ENCODE measurements around the gene TAOK3.
"Not testable (repeated sequence)": the region's sequence is repeated elsewhere in the genome, so short reads cannot be mapped to it uniquely, and the experiment has no call there.

The TAOK3 gene

DNA sequence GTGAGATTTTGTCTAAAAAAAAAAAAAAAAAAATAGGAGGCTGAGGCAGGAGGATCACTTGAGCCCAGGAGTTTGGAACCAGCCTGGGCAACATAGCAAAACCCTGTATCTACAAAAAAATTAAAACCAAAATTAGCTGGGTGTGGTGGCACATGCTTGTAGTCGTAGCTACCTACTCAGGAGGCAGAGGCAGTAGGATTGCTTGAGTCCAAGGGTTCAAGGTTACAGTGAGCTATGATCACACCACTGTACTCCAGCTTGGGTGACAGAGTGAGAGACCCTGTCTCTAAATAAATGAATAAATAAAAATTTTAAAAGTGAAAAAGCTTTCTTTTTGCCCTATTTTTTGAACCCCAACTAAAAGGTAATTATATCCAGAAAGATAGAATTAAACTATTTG, 123.2 kb downstream of the TAOK3 start:
- in situ Hi-C loops (cut with MboI; ENCODE audit: low pct_unique_long_range_greater_than_20kb, low sequenced_read_pairs), result no loop called here

GRCh38 chr12:118245886-118246285, 126.8 kb downstream of the TAOK3 start:
- DNase-seq; in situ Hi-C loops (cut with MboI; ENCODE audit: low pct_unique_long_range_greater_than_20kb, low sequenced_read_pairs): not testable (repeated sequence)

More for the DNA sequence above, 123.2 kb downstream of the TAOK3 start:
- no peak for DNase-seq

DNA sequence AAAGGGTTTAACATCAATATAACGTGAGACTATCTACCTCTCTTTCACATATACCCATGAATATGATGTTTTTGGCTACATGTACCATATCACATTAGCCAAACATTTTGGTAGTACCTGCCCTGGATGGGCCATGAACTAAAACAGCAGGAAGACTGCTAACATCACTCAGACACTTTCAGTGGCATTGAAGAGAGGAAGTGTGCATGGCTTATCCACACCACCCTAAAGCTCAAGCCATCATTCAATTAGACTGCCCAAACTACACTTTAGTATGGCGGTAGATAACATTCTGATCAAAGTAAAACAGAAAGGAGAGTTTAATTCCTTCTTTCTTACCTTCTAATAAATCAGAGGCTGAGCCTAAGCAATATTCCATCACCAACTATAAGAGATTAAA, 133.8 kb downstream of the TAOK3 start:
- in situ Hi-C loops (cut with MboI; ENCODE audit: low pct_unique_long_range_greater_than_20kb, low sequenced_read_pairs), result no loop called here
- DNase-seq, result no peak

DNA sequence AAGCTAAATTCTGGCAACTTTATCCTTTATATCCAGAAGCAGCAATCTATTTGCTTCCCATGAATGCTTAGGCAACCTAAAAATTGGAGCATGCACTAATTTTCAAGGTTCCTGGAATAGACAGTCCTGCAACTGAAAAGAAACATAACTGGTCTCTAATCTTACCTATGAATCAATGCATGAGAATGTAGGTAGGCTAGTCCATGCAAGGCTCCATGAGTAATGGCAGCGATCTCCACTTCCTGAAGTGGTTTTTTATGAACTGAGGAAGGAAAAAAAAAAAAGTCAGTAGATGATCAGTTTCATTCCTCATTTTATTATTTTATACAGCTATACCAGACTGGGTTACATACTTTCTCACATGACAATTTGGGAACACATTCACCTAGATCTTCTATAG, 134.8 kb downstream of the TAOK3 start:
- DNase-seq, result no peak
- in situ Hi-C loops (cut with MboI; ENCODE audit: low pct_unique_long_range_greater_than_20kb, low sequenced_read_pairs), result no loop called here

DNA sequence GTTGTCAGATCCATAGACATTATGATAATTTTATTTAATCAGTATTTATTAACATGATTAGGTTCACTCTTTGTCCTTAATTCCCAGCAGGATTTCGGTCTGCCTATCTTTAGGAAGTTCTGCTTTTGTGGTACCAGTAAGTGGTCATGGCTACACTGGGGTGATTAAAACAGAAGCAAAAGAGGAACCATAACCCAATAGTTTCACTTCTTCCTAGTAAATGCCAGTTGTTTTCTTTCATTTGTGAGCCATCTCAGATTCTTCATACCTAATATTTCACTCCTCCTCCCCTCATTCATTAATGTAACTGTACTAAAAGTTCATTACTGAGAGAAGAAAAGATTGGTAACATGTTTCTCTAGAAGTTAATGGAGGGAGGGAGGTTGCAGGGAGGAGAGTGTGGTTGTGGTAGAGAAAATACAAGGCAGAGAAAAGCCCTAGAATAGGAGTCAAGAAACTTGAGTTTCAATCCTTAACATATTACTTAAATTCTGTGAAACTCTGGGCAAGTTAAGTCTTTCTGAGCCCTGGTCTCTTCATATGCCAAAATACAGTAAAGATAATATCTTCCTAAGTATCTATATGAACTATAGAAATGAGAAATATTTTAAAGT, 135.5 kb downstream of the TAOK3 start:
- peak; percentile 78 for DNase-seq
- in situ Hi-C loops (cut with MboI; ENCODE audit: low pct_unique_long_range_greater_than_20kb, low sequenced_read_pairs), result no loop called here

DNA sequence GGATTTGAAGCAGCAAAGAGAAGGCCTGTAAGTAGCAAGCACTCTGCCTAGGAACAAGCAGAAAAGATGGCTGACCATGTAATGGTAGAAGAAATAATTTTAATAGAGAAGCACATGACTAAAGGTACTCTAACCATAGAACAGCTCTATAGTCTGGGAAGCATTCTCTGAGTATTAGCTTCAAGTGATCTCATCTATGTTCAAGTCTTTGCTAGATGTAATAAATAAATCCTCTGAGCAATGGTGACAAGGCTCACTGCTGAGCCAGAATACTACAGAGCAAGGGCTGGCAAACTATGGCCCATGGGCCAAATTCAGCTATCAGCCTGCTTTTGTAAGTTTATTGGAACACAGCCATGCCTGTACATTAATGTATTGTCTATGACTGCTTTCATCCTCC, 152.0 kb downstream of the TAOK3 start:
- no peak for DNase-seq
- in situ Hi-C loops (cut with MboI; ENCODE audit: low pct_unique_long_range_greater_than_20kb, low sequenced_read_pairs), result no loop called here

GRCh38 chr12:118219772-118220171, 152.9 kb downstream of the TAOK3 start:
- DNase-seq, result peak; percentile 81
- in situ Hi-C loops (cut with MboI; ENCODE audit: low pct_unique_long_range_greater_than_20kb, low sequenced_read_pairs), result no loop called here

- DNase-seq, result no peak
- in situ Hi-C loops (cut with MboI; ENCODE audit: low pct_unique_long_range_greater_than_20kb, low sequenced_read_pairs), result no loop called here
Measured at GRCh38 chr12:118219106-118219505, 153.6 kb downstream of the TAOK3 start.

DNA sequence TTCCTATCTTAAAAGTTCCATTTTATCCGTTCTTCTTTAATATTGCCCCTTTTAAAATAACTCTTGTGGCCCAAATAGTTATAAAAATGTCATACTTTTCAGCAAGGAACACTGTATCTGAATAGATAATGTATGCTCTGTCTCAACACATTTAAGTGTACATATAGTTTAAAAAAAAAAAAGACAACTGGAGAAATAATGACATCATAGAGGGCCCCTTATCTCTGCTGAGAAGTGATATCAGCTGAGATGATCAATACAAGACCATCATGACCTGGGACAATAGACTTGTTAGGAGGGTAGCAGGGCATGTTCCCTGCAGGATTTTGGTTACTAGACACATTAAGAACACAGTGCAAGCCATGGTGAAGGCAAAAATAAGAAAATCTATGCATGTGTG, 159.3 kb downstream of the TAOK3 start:
- in situ Hi-C loops (cut with MboI; ENCODE audit: low pct_unique_long_range_greater_than_20kb, low sequenced_read_pairs), result no loop called here

DNA sequence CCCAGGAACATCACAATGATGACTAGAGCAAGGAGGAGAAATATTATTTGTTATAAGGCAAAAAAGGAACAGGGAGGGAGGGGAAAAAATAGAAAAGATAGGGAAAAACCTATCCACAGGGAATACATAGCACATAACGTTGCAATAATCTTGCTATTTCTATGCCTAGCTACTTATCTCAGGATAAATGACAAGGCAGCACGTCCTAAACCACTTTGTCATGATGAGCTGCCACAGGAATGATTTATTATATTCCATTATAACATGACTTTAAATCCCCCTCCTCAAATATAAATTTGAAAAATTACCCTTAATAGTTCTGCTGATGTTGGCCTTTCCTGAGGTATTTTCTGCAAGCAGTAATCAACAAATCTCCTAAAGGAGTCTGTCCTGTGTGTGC, 160.1 kb downstream of the TAOK3 start:
- in situ Hi-C loops (cut with MboI; ENCODE audit: low pct_unique_long_range_greater_than_20kb, low sequenced_read_pairs), result no loop called here
- no peak for DNase-seq

More for the DNA sequence above, 159.3 kb downstream of the TAOK3 start:
- no peak for DNase-seq

- in situ Hi-C loops (cut with MboI; ENCODE audit: low pct_unique_long_range_greater_than_20kb, low sequenced_read_pairs), result no loop called here
- peak; percentile 28 for DNase-seq
Measured at GRCh38 chr12:118206107-118206412, 166.6 kb downstream of the TAOK3 start.

DNA sequence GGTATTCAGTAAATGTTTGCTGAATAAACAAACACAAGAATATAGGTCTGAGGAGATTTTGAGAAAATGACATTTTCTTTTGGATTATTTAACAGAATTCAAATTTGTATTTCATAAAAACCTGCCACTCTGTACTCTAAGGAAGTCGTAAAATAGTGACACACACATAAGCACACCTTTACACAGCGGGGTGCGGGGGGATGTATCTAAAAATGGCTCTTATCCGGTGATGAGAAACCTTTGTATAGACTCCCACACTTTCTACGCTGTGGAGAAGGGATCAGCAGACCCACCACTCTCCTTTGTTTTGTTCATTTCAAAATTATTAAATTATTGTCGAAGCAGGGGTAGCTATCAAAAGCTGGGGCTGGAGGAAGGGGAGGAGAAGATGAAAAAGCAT, 178.7 kb downstream of the TAOK3 start:
- no peak for DNase-seq
- in situ Hi-C loops (cut with MboI; ENCODE audit: low pct_unique_long_range_greater_than_20kb, low sequenced_read_pairs), result no loop called here

DNA sequence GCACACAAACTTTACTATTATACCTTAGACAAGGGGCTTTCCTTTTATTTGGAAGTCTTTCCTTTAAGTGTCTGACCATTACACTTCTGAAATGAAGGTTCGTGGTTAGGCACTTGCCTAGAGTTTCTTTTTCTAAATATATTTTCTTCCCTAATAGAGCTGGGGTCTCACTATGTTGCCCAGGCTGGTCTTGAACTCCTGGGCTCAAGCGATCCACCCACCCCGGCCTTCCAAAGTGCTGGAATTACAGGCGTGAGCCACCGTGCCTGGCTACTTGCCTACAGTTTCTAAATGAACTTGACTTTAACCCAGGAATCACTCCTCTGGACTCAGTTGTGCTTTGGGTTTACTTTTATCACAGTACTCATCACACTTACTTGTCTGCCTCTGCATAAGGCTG, 179.2 kb downstream of the TAOK3 start:
- DNase-seq, result no peak
- in situ Hi-C loops (cut with MboI; ENCODE audit: low pct_unique_long_range_greater_than_20kb, low sequenced_read_pairs), result no loop called here

- DNase-seq, result no peak
- in situ Hi-C loops (cut with MboI; ENCODE audit: low pct_unique_long_range_greater_than_20kb, low sequenced_read_pairs), result no loop called here
Measured at GRCh38 chr12:118190266-118190665, 182.4 kb downstream of the TAOK3 start.

DNA sequence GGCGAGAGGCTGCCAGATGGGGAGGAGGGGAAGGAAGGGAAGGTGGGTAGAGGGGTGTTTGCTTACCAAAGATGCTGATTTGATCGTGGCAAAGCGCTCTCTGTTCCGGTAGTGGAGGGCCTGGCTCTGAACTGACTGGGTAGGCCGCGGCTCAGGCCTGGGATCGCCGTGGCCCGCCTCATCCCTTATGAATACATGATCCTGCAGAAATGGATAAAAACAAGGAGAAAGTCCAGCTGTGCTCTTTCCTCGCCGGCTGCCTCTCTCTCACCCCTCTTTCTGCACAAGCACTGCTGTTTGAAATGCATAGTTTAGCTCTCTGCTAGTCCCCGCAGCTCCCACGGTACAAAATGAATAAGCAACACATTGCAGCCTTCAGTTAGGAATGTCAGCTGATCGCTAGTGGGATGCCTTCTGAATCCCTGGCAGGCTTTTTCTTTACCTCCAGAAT, 182.9 kb downstream of the TAOK3 start:
- no peak for DNase-seq
- in situ Hi-C loops (cut with MboI; ENCODE audit: low pct_unique_long_range_greater_than_20kb, low sequenced_read_pairs), result no loop called here

- DNase-seq, result no peak
- in situ Hi-C loops (cut with MboI; ENCODE audit: low pct_unique_long_range_greater_than_20kb, low sequenced_read_pairs), result no loop called here
Measured at GRCh38 chr12:118188690-118189371, 183.9 kb downstream of the TAOK3 start.

DNA sequence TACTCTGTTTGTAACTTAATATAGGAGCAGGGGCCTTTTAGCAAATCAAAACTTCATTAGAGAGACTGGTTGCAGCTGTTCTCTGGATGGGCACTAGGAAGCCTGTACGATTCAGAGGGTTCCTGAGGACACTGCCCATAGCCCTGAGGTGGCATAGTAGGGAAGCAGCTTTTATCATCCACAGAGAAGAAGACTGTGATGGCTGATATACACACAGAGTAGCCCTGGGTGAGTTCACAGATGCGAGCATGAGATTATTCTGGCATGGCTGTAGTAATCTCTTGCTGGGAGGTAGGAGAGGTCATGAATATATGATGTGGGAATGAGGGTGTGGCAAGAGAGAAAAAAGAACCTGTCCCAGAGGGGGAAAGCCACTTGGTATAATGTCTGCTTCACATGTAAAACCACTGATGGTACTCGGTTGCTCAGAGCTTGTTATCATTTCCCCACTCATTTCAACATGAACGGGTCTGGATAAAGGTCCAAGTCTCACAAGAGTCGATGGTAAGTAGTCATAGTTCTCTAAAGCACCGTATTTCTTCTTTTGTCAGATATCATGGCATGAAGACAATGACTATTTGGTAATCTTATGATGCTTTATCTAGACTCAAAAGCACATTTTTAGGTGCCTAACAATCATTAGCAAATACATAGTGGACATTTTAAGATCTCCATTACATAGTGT, 184.8 kb downstream of the TAOK3 start:
- in situ Hi-C loops (cut with MboI; ENCODE audit: low pct_unique_long_range_greater_than_20kb, low sequenced_read_pairs), result no loop called here
- no peak for DNase-seq

DNA sequence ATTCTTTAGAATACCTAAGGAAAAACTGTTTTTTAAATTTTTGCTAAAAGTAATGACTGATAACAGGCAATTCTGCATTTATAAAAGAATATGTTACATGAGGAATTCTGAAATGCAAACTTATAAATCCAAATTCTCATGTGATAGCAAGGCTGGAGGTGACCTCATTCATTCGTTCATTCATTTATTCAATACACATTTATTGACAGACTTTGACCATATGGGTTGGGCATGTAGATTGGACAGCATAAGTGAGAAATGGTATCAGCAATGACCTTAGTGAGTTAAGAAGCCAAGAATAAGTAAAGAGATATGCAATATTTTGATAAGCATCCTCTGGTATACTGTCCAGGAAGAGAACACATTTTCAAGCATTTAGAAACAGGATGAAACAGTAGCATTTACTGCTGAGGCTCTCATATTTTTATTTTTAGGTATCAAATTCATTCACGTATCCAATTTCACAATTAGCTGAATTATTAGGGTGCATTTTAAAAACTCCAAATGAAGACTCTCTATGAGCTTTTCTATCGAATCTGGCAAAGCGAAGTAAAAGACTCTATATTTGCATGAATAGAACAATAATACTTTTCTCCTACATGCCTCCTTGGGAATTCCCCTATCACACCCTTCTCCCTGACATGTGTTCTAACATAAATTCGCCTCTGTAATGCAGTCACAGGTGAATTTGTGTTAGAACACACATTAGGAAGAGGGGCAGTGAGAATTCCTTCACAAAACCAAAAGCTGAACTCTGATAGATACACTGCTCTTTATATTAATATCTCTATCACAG, 186.9 kb downstream of the TAOK3 start:
- no peak for DNase-seq
- in situ Hi-C loops (cut with MboI; ENCODE audit: low pct_unique_long_range_greater_than_20kb, low sequenced_read_pairs), result no loop called here

DNA sequence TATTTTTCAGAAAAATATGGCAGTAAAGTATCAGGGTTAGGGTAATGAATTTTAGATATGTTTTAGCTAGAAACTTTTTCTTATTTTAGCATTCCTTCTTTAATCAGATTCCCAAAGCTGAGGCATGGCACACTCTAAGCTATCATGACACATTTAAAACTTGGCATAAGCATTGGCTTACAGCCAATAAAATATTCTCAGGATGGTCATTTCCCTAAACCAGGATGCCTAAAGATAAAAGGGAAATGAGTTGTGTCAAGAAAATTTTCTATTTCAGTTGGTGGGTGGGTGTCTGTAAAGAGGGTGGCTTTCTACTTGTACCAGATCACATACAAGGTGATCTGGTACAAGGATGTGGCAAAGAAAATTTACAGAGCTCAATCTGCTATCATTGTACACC, 189.0 kb downstream of the TAOK3 start:
- DNase-seq, result no peak
- in situ Hi-C loops (cut with MboI; ENCODE audit: low pct_unique_long_range_greater_than_20kb, low sequenced_read_pairs), result no loop called here

DNA sequence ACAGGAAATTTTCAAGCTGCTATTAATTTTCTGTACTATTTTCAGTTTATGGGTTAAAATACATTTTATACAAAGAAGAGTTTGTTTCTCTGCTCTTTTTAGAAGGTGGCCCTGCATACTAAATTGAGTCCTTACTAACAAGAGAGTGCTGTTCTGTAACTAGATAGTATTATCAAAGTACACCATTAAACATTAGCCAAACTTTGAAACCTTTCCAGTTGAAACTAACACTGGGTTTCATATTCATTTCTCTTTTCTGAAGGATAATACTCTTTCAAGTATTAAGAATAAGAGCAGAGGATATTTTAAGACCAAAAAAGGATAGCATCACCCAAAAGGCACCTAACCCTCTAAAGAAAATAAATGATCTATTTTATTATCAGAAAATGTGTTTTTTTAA, 189.6 kb downstream of the TAOK3 start:
- in situ Hi-C loops (cut with MboI; ENCODE audit: low pct_unique_long_range_greater_than_20kb, low sequenced_read_pairs), result no loop called here
- DNase-seq, result no peak

Data from KBM-7 (cell line).